Cortex of kidney (tissue), 1 donor: ENCODE measurements around the gene FAM72B.
"Not testable (repeated sequence)": the region's sequence is repeated elsewhere in the genome, so short reads cannot be mapped to it uniquely, and the experiment has no call there.

ENCODE experiments used
- DNase-seq: peaks from one replicate; lab custom pipeline; 2025; lab: John Stamatoyannopoulos, UW

The FAM72B gene

GRCh38 chr1:121200232-121200631 is 16.1 kb upstream of the FAM72B start:
- not testable (repeated sequence) for DNase-seq

- DNase-seq: not testable (repeated sequence)
Observed at GRCh38 chr1:121199763-121200162, 15.6 kb upstream of the FAM72B start.

GRCh38 chr1:121197095-121197882 is 13.1 kb upstream of the FAM72B start:
- DNase-seq: not testable (repeated sequence)

GRCh38 chr1:121192512-121192911 is 8.4 kb upstream of the FAM72B start:
- DNase-seq: not testable (repeated sequence)

GRCh38 chr1:121187914-121188313 is 3.8 kb upstream of the FAM72B start:
- not testable (repeated sequence) for DNase-seq

- not testable (repeated sequence) for DNase-seq
Observed at GRCh38 chr1:121186191-121186590, 2.1 kb upstream of the FAM72B start.

- not testable (repeated sequence) for DNase-seq
Observed at GRCh38 chr1:121185140-121185708, 1.1 kb upstream of the FAM72B start.

- not testable (repeated sequence) for DNase-seq
Observed at GRCh38 chr1:121183867-121184266, 273 bp downstream of the FAM72B start.

GRCh38 chr1:121178197-121178596 is 5.9 kb downstream of the FAM72B start:
- not testable (repeated sequence) for DNase-seq

GRCh38 chr1:121176649-121177048 is 7.5 kb downstream of the FAM72B start:
- DNase-seq: not testable (repeated sequence)

GRCh38 chr1:121168152-121168668 is 15.9 kb downstream of the FAM72B start:
- DNase-seq: not testable (repeated sequence)

- not testable (repeated sequence) for DNase-seq
Observed at GRCh38 chr1:121167225-121167738, 16.9 kb downstream of the FAM72B start.

GRCh38 chr1:121165296-121165695 is 18.8 kb downstream of the FAM72B start:
- not testable (repeated sequence) for DNase-seq

- DNase-seq: not testable (repeated sequence)
Observed at GRCh38 chr1:121163850-121164757, 20.0 kb downstream of the FAM72B start.

GRCh38 chr1:121161199-121161901 is 22.8 kb downstream of the FAM72B start:
- DNase-seq: not testable (repeated sequence)

GRCh38 chr1:121160118-121160517 is 24.0 kb downstream of the FAM72B start:
- not testable (repeated sequence) for DNase-seq

GRCh38 chr1:121157609-121158008 is 26.5 kb downstream of the FAM72B start:
- not testable (repeated sequence) for DNase-seq

- DNase-seq: not testable (repeated sequence)
Observed at GRCh38 chr1:121156958-121157603, 27.1 kb downstream of the FAM72B start.

GRCh38 chr1:121155671-121156358 is 28.3 kb downstream of the FAM72B start:
- DNase-seq: not testable (repeated sequence)

GRCh38 chr1:121154811-121155210 is 29.3 kb downstream of the FAM72B start:
- DNase-seq: not testable (repeated sequence)
